Transverse colon (tissue), 4 donors: ENCODE data around the gene TMEM132D.

Experiments used
- CTCF ChIP-seq, 5 experiments: fragments of 200-600 bp in 3 of 5; fragments of 450-650 bp in 2 of 5; sonication (generic) in 3 of 5; IDR thresholded peaks; 1 replicate in 2 of 5; 2 replicates in 3 of 5; pipeline ENCODE4 v1.5.1; 2016 to 2017; ENCODE audit warnings: antibody characterized with exemption in 5 of 5, inconsistent platforms in 3 of 5, mild to moderate bottlenecking in 2 of 5, moderate library complexity in 1 of 5
- EP300 ChIP-seq: sonication (generic); formaldehyde crosslinking; IDR thresholded peaks from one replicate; pipeline ENCODE4 v1.6.1; 2017; ENCODE audit warnings: antibody characterized with exemption, low read depth
- POLR2A ChIP-seq: fragments of 450-650 bp; IDR thresholded peaks from one replicate; pipeline ENCODE4 v1.6.1; 2016; ENCODE audit warnings: antibody characterized with exemption, mild to moderate bottlenecking, moderate library complexity
- POLR2AphosphoS5 ChIP-seq, 3 donors: sonication (generic); formaldehyde crosslinking; IDR thresholded peaks; one replicate each; pipeline ENCODE4 v1.6.1; 2016; ENCODE audit warnings: antibody characterized with exemption in 3 of 3

GRCh38 chr12:129607756-129608155 is 296.1 kb downstream of the TMEM132D start:
- TF ChIP-seq EP300 (no peak), CTCF (IDR thresholded peaks at IDR 0.05) (no peak), POLR2AphosphoS5 (IDR thresholded peaks at IDR 0.05) (no peak), POLR2A (no peak)
